GM19324 (cell line): ENCODE results near the gene KAT2B.

ENCODE experiments used
- ATAC-seq: cut with Tn5 transposase; IDR thresholded peaks from one replicate; pipeline ENCODE4 v1.9.1; 2021; ENCODE audit warnings: mild to moderate bottlenecking, moderate library complexity; ENCODE audit not compliant: unreplicated experiment, low FRiP score

KAT2B gene

DNA sequence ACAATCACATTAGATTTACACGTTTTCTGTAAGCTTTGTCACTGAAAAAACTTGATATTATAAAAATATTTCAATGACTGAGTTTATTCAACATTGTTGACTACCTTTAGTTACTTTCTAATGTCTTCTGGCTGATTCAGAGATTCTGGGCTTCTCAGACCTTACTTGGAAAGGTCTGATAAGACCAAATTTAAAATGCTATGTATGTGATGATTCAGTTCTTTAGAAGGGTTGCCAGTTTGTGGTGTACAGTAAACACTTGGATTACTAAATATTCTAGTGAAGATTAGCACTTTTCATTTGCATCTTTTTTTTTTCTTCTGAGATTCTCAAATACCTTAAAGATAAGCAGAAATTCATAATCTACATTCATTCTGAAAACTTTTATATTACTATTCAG lies 96.0 kb downstream of the KAT2B start:
- no peak for ATAC-seq

DNA sequence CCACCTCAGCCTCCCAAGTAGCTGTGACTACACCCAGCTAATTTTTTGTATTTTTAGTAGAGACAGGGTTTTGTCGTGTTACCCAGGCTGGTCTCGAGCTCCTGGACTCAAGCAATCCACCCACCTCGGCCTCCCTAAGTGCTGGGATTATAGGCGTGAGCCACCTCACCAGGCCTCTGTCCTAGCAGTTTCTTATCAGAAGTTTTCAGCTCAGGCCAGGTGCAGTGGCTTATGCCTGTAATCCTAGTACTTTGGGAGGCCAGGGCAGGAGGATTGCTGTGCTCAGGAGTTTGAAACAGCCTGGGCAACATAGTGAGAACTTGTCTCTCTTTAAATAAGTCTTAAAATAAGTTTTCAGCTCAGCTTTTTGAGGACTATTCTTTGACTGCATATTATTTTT lies 97.4 kb downstream of the KAT2B start:
- no peak for ATAC-seq

DNA sequence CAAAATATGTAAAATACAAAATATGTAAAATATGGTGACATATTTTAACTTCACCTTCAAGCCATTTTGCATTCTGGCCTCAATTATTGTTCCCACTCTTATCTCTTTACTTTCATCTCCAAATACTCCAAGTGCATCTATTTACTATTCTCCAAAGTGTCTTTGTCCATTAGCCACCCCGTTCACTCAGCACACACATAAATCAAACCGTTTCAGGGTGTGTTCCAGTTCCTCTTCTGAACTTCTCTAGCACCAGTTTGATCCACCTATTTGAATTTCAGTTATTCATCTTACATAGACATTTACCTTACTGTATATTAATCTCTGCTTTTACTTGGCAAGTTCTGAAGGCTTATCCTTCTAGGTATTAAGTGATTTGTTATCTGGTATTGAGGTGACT lies 100.6 kb downstream of the KAT2B start:
- ATAC-seq = no peak

DNA sequence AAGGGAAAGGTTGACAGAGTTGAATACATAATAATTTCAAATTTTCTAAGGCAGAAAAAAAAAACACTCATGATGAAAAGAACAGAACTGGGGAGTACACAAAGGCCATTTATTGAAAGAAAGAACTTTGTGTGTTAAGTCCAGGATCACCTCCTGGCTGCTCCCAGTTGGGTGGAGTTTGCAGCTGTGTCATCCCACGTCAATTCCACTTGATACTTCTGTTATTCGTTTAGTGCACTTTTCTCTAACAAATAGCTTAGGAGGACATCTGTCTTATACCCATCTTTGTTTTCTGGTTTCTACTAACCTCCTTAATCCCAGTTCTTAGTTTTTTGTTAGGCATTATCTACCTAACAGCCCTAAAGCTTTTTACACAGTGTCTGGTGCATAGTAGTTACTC lies 101.1 kb downstream of the KAT2B start:
- ATAC-seq = no peak

DNA sequence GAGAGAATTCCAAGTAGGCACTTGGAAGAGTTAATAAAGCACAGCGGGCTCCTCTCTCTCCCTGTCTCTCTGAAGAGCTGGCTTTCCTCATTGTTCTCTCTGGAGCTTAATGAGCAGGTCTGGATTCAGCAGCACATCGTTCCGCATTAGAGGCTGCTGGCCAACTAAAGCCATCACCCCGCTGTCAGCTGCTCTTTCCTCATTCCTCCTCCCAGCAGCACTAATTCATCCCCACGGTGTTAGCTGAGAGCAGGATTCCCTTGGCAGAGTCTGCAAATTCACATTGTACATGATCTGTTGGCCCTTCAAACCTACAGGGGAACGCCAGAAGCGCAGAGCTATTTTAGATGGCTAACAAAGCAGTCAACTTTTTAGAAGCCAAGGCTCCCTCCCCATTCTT lies 101.6 kb downstream of the KAT2B start:
- ATAC-seq = no peak

DNA sequence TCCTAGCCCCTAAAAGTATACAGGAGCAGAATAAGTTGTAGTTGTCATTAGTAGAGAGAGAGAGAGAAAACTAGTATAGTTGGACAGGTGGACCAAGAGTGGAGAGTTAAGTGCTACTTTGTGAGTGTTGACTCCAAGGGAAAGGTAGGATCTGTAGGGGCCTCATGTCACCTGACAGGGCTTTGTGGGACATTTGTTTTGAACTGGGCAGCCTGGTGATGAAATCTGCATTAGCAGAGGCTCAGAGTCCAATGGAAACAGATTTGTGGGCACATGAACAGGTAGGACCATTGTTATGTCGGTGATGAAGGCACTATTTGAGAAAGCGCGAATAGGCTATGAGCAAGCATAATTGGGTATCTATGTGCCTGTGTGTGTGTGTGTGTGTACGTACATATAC lies 102.3 kb downstream of the KAT2B start:
- ATAC-seq = no peak

DNA sequence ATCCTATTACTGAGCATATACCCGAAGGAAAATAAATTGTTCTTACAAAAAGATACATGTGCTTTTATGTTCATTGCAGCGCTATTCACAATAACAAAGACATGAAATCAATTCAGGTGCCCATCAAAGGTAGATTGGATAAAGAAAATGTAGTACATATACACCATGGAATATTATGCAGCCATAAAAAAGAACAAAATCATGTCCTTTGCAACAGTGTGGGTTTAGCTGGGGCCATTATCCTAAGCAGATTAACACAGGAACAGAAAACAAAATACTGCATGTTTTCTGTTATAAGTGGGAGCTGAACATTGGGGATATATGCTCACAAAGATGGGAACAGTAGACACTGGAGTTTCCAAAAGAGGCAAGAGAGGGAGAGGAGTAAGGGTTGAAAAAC lies 103.3 kb downstream of the KAT2B start:
- ATAC-seq = no peak

DNA sequence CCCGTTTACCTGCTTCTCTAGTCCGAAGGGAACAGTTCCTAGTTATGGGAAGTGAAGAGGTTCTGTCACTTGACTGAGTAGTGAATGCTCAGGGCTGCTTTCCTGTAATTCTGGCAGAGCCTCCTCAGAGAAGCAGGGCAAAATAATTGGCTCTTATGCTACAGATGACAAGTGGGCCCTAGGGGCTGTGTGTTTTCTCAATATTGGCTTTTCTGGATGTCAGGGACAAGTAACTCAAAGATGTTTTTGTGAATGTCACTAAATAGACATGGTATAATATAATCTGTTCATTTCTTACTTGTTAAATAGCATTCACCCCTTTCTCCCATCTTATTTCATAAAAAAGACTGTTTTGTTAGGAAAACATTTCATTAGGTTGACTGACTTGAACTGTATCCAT lies 105.6 kb downstream of the KAT2B start:
- ATAC-seq = no peak

DNA sequence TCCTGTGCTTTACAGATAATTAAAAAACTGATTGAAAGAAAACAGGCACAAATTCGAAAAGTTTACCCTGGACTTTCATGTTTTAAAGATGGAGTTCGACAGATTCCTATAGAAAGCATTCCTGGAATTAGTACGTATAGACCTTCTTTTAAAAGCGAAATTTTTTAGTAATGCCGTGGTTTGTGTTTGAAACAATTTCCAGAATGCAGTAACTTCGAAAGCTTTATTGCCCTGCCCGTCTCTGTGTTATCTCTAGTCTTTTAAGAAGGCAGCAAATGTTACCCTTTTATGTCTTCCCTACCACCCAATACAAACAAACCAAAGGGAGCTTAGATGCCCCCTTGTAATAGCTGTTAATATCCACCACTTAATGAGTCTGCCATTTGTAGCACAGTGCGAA lies 106.1 kb downstream of the KAT2B start:
- no peak for ATAC-seq

DNA sequence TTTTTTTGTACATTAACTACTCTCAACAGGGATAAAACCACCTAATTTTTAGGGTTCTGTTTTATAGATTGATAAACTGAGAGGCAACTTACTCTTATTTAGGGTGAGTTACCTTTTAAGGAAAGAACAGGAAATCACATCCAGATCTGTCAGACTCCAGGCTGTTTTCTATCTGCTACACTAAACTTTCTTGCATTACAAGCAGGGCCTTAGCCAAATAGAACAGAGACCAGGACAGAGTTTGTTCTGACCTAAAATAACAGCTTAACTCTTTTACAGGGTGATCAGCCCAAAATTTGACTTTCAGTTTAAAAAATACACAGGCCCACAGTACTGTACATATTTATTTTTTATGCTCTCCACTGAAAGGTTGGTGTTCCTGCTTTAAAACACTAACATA lies 107.1 kb downstream of the KAT2B start:
- no peak for ATAC-seq

DNA sequence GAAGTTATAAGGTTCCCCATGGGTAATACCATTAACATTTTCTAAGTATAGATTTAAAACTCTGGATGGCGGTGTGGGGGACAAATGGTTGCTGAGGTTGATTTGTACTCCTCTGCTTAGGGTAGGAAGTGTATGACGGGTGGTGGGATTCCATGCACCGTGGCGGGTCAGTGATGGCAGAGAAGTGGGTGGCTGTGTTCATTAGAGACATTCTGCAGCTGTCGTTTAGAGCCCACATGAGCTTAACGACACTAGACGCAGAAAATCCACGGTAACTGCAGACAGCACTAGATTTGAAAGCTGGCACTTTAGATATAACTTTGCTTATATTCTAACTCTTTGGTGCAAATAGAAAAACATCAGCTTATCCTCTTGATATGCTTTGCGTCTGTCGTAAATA lies 108.2 kb downstream of the KAT2B start:
- ATAC-seq = no peak

DNA sequence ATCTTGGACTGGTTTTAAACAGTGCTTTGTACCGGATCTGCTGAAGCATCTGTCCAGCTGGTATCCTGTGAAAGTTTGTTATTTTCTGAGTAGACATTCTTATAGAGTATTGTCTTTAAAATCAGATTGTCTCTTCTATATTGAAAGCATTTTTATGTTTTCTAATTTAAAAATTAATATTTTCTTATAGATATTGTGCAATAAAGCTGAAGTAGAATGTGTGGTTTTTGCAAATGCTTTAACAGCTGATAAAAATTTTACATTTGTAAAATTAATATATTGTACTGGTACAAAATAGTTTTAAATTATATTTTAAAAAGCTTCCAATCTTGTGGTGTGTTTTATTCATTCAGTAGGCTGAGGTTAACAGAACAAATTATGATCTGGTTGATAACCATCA lies 113.8 kb downstream of the KAT2B start:
- ATAC-seq = no peak

DNA sequence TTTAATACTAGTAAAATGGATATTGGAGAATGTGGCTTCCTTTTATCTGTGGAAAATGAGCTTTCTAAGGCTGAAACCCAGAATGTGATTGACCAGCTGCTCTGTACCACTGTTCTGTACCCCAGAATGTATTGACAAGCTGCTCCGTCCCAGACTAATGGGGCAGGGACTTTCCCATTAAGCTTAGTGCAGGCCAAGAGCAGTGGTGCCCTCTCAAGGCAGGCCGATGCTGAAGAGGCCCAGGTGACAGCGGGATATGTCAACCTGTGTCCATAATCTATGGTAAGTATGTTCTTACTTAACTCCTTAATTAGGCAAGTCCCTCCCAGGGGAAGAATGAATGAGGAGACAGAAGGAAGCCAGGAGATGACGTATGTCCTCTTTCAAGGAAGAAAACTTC lies 114.7 kb downstream of the KAT2B start:
- no peak for ATAC-seq

DNA sequence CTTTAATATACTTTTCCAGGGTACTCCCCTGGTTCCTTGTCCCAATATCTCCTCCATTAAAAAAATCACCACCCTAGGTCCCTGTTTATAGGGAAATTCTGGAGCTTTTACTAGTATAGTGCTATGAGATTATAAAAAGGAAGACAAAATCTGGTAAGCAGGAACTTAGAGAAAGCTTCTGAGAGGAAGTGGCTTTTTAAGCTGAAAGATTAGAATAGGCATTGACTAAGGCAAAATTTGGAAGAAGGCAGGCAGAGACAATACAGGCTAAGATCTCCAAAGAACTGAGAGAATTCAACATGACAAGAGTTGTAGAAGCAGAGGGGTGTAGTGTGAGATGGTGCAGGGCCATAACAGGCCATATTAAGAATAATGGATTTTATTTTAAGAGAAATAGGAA lies 120.0 kb downstream of the KAT2B start:
- ATAC-seq = no peak

DNA sequence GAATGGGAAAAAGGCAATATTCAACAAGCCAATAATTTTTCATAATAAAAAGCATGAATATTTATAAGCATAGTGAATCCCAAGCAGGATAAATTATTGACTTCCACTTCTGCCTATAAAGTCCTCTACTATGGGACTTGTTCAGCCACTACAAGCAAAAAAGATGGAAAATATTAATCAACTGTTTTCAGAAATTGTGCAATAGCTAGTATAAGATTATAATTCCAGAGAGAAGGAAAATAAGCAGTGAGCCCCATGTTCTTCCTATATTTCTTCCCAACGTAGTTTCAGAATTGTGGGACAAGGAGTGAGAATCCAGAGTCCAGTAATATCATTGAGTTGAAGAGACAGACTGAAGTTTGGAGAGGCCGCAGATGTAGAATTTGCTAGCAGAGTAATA lies 121.5 kb downstream of the KAT2B start:
- ATAC-seq = no peak

DNA sequence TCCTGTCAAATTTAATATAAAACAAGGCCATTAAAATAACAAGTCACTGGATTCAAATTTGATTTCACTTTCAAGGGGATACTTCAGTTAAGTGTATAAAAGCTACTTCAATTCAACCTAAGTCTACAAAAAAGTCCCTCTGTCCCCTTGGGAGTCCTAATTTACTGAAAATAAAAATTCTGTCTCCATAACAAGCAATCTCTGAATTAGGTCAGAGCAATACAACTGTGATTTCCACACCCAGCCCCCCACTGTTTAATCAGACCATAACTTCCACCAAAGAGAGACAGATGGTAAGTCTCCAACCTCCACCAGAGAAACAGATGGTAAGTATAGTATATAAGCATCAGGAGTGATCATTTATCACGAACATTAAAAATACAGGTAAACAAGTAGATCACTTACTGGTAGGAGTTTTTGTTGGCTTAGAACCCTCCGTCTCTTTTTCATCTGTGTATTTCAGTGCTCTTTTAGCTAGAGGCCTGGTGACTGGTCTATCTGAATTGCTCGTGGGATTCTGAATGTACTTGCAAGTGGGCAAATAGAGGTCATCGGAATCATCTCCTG lies 133.7 kb downstream of the KAT2B start:
- no peak for ATAC-seq

DNA sequence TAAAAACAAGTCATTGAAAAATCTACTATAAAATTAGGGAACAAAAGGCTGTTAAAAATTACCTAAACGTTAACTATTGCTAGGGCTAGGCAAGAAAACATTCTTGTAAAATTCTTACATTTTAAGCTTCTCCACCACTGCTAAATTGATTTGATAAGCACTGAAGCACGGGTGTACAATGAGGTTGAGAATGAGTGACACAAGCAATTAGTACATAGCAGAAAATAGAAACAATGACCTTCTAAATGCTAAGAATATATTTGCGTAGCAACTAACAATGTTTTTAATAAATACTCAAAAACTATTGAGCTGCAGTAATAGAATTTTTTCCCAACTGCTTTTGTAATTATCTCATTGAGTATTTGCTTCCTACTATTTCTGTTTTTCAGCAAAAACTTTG lies 141.0 kb downstream of the KAT2B start:
- no peak for ATAC-seq

DNA sequence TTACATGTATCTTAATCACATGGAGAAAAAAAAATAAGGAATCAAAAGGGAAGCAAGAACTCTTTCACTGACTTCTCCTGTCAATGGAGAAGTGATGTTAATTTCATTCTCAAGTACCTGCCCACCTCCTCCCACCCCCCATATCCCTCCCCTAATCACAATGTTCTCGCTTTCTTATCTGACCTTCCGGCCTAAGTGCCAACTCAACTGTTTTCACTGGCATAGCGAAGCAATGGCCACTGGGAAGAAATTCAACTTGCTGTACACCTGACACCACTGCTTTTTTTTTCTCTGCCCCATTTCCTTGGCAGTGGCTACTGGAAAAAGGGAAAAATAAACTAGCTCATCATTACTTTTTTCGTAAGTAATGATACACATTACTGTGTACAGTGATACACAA lies 142.0 kb downstream of the KAT2B start:
- no peak for ATAC-seq

DNA sequence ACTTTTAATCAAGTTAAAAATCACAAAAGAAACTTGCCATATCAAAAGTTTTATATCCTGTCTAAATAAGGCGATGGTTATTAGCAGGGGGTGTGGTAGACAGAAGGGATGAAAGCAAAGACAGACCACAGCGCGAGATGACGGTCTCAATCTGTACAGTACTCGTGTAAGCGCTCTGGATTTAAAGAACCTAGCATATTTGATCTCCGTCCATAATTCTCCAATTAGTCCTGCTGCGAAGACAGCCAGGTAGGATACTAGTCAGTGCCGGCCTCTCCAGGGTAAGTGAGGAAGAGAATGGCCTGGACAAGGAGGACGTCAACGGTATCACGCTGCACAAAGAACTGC lies 145.1 kb downstream of the KAT2B start:
- no peak for ATAC-seq

DNA sequence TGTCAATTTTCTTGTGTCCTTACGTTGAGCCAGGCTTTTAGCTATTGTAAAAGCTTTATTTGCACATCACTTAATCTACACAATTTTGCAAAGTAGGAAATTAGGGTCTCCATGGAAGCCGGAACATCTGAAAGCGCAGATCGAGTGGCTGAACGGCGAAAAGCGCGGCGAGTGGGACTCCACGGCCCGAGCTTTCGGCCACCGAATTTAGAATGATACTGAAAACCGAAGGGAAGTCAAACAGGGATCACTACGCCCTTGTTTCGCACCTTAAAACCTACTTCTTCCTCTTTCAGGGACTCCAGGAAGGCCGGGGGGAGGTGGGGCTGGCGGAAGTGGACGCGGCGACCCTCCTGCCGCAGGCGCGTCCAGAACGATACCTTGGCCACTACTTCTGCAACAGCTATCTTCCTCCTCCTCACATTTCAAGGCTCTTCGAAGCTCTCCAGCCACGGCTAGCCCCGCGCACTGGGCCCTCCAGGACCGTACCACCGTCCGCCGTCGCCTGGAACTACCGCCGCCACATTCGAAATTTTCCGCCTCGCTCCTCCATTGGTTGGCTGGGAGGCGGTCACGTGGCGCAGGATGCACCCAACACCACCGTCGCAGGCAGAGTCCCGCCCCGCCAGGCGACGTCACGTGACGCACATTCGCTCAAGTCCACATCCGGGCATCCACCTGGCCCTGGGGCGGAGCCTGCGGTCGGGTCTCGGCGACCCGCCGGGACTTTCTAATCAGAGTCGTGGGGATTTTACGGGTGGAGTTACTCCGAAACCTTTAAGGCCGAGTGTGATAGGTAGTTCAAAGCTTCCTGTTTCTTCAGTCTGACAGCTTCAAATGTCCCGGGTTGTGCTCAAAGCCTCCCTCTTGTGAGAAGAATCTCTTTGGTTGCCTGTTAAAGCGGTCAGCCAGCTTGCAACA lies 145.7 kb downstream of the KAT2B start, which contains the start of gene SGO1:
TSS of gene SGO1 (minus strand) at position 528 of the 921 bp plus-strand sequence. CDS start 2,179 bp downstream, outside the sequence.
- ATAC-seq = peak; percentile 99

DNA sequence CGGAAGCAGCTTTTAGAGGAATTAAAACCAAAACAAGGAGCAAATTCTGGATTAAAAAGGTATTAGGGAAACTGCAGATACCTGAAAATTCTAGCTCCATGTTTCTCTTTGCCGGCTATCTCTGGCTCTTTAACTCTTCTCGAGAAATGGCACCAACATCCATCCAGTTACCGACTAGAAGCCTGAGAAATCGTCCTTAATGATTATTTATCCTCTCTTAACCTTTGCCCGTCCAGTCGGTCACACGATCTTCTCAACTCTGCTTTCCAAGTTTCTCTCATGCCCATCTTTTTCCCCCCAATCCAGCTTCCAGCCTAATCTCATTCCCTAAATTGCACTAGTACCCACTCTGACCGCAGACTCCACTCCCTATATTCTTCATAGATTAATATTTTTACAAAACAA lies 146.4 kb downstream of the KAT2B start:
- peak; percentile 5 for ATAC-seq

DNA sequence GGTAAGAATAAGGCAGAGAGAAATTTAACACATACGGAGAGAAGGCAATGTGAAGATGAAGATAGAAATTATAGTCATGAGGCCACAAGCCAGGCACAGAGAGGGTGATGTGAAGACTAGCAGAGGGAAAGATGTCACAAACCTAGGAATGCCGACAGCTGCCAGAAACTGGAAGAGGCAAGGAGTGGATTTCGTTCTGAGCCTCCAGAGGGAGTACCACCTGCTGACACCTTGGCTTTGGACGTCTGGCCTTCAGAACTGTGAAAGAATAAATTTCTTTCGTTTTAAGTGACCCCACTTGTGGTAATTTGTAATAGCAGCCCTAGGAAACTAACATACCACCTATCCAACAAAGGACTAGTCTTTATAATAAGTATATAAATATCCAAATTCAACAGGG lies 150.7 kb downstream of the KAT2B start:
- ATAC-seq = no peak
